SK-N-SH treated with all-trans-retinoic acid at 6 μM for 48 hours (cell line): ENCODE data around the gene PLCB1.

Experiments used
- GLIS3 ChIP-seq: fragments of 250-450 bp; sonication (Bioruptor Pico); IDR thresholded peaks from 2 replicates; pipeline ENCODE4 v1.5.0; 2020; ENCODE audit warnings: mild to moderate bottlenecking, moderate library complexity
- PATZ1 ChIP-seq: fragments of 250-450 bp; sonication (Bioruptor Pico); IDR thresholded peaks from 2 replicates; pipeline ENCODE4 v1.8.0; 2020; ENCODE audit warnings: mild to moderate bottlenecking, moderate library complexity, borderline replicate concordance
- PPARA ChIP-seq: fragments of 250-450 bp; sonication (Bioruptor Pico); IDR thresholded peaks from 2 replicates; pipeline ENCODE4 v1.5.0; 2020; ENCODE audit warnings: mild to moderate bottlenecking, borderline replicate concordance
- RARB ChIP-seq: fragments of 250-450 bp; sonication (Bioruptor Pico); IDR thresholded peaks from 2 replicates; pipeline ENCODE4 v1.8.0; 2021; ENCODE audit warnings: mild to moderate bottlenecking, moderate library complexity
- TCF4 ChIP-seq: fragments of 250-450 bp; sonication (Bioruptor Pico); IDR thresholded peaks from 2 replicates; pipeline ENCODE4 v1.8.0; 2021; ENCODE audit warnings: mild to moderate bottlenecking, moderate library complexity, borderline replicate concordance
- TOX ChIP-seq: fragments of 250-450 bp; sonication (Bioruptor Pico); IDR thresholded peaks from 2 replicates; pipeline ENCODE4 v1.8.0; 2021; ENCODE audit warnings: mild to moderate bottlenecking, moderate library complexity, borderline replicate concordance
- ZFP3 ChIP-seq: fragments of 250-450 bp; sonication (Bioruptor Pico); IDR thresholded peaks from 2 replicates; pipeline ENCODE4 v1.5.0; 2020; ENCODE audit warnings: mild to moderate bottlenecking, moderate library complexity
- ZFP30 ChIP-seq: fragments of 450-650 bp; formaldehyde crosslinking; IDR thresholded peaks from 2 replicates; pipeline ENCODE4 v1.5.0; 2022; ENCODE audit warnings: mild to moderate bottlenecking, moderate library complexity
- ZNF565 ChIP-seq: fragments of 450-650 bp; formaldehyde crosslinking; conservative IDR thresholded peaks from 2 replicates; pipeline ENCODE4 v1.5.0; 2020; ENCODE audit warnings: low read depth, mild to moderate bottlenecking, moderate library complexity
- ZNF70 ChIP-seq: fragments of 450-650 bp; formaldehyde crosslinking; IDR thresholded peaks from 2 replicates; pipeline ENCODE4 v1.5.0; 2020; ENCODE audit warnings: mild to moderate bottlenecking, moderate library complexity
- ZNF8 ChIP-seq: fragments of 450-650 bp; formaldehyde crosslinking; IDR thresholded peaks from 2 replicates; pipeline ENCODE4 v1.5.0; 2020; ENCODE audit warnings: mild to moderate bottlenecking, moderate library complexity
- TF ChIP-seq, protein P1 (sequence below): fragments of 250-450 bp; sonication (Bioruptor Pico); IDR thresholded peaks from 2 replicates; pipeline ENCODE4 v1.5.0; 2020; ENCODE audit warnings: mild to moderate bottlenecking, moderate library complexity
- TF ChIP-seq, protein P2 (sequence below): fragments of 250-450 bp; sonication (Bioruptor Pico); IDR thresholded peaks from 2 replicates; pipeline ENCODE4 v1.5.1; 2020; ENCODE audit warnings: low read depth, mild to moderate bottlenecking, moderate library complexity

DNA sequence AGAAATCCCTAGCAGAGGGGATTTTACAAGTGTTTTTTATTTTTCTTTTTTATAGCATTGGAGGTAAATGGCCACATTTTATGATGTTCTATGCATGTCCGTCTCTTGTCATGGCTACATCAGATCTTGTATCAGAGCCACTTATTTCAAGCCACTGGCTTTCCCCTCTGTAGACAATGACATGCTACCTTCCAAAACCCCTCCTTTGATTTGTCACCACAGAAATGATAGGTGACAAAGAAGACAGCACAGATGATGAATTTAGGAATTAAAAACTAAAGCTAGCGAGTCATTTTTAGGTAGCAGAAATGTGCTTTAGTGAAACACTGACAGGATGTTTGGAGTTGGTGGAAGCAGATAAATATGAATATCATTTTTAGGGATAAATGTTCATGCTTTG lies 20.8 kb downstream of the PLCB1 start:
- no peak for TF ChIP-seq ZFP30 (CRISPR knock-in tag)
- no peak for TF ChIP-seq GLIS3 (CRISPR knock-in tag)
- TF ChIP-seq RARB (CRISPR knock-in tag) = no peak
- TF ChIP-seq ZNF8 (CRISPR knock-in tag) = no peak
- no peak for TF ChIP-seq TOX
- TF ChIP-seq, protein P1, sequence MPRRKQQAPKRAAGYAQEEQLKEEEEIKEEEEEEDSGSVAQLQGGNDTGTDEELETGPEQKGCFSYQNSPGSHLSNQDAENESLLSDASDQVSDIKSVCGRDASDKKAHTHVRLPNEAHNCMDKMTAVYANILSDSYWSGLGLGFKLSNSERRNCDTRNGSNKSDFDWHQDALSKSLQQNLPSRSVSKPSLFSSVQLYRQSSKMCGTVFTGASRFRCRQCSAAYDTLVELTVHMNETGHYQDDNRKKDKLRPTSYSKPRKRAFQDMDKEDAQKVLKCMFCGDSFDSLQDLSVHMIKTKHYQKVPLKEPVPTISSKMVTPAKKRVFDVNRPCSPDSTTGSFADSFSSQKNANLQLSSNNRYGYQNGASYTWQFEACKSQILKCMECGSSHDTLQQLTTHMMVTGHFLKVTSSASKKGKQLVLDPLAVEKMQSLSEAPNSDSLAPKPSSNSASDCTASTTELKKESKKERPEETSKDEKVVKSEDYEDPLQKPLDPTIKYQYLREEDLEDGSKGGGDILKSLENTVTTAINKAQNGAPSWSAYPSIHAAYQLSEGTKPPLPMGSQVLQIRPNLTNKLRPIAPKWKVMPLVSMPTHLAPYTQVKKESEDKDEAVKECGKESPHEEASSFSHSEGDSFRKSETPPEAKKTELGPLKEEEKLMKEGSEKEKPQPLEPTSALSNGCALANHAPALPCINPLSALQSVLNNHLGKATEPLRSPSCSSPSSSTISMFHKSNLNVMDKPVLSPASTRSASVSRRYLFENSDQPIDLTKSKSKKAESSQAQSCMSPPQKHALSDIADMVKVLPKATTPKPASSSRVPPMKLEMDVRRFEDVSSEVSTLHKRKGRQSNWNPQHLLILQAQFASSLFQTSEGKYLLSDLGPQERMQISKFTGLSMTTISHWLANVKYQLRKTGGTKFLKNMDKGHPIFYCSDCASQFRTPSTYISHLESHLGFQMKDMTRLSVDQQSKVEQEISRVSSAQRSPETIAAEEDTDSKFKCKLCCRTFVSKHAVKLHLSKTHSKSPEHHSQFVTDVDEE = no peak
- TF ChIP-seq ZNF70 (CRISPR knock-in tag) = no peak
- no peak for TF ChIP-seq ZNF565
- no peak for TF ChIP-seq PATZ1 (CRISPR knock-in tag)
- no peak for TF ChIP-seq ZFP3 (CRISPR knock-in tag)
- TF ChIP-seq PPARA (CRISPR knock-in tag) = no peak
- TF ChIP-seq TCF4 (CRISPR knock-in tag) = no peak
- TF ChIP-seq, protein P2, sequence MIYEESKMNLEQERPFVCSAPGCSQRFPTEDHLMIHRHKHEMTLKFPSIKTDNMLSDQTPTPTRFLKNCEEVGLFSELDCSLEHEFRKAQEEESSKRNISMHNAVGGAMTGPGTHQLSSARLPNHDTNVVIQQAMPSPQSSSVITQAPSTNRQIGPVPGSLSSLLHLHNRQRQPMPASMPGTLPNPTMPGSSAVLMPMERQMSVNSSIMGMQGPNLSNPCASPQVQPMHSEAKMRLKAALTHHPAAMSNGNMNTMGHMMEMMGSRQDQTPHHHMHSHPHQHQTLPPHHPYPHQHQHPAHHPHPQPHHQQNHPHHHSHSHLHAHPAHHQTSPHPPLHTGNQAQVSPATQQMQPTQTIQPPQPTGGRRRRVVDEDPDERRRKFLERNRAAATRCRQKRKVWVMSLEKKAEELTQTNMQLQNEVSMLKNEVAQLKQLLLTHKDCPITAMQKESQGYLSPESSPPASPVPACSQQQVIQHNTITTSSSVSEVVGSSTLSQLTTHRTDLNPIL (CRISPR knock-in tag) = no peak
